K562 (cell line): ENCODE measurements around the gene TXNIP. TPM values are rescaled to one million over a fixed set of nuclear protein-coding genes. Genes with fewer than 3 reads are reported as not detected.

Experiments used
- ATAC-seq: fragments of 200-7000 bp; cut with Tn5 transposase; 3 replicates; pipeline ENCODE4 v1.9.1; 2020; ENCODE audit warnings: moderate library complexity
- BruUV-seq: library from RNA; stranded (reverse); fragments of 400-500 nt; replicated peaks from 2 replicates; lab custom pipeline; 2021; lab: Mats Ljungman, UMichigan
- CTCF ChIA-PET: fragments of 300-600 bp; formaldehyde crosslinking; extraction: SDS; loops from one replicate; lab custom pipeline; 2021; ENCODE audit warnings: low intra/inter-chr PET ratio; lab: Yijun Ruan, JAX
- POLR2A ChIA-PET: fragments of 300-600, 350-650 bp; sonication (Branson Sonifier 250); formaldehyde crosslinking; extraction: SDS; loops from one replicate; lab custom pipeline; 2021; ENCODE audit warnings: antibody characterized with exemption, inconsistent platforms; lab: Yijun Ruan, JAX
- DNase-seq, 4 experiments: peaks; one replicate each; pipeline versions ENCODE4 v3.0.0 to v3.0.0-alpha.2; 2011 to 2018; ENCODE audit warnings: low spot score in 3 of 4, mixed read lengths in 3 of 4; ENCODE audit errors: extremely low read depth in 1 of 4
- FAIRE-seq: peaks from 2 replicates; lab custom pipeline; 2011; peaks lifted over from hg19 to GRCh38; lab: Jason Lieb, UNC
- H2AFZ ChIP-seq: 2 replicates; pipeline ENCODE4 v1.6.0; 2011; ENCODE audit warnings: low read depth, low read length, control low read depth, inconsistent platforms
- H3K27ac ChIP-seq: fragments of 200-600 bp; 3 replicates; pipeline ENCODE4 v1.8.0; 2011; ENCODE audit warnings: low read depth, mild to moderate bottlenecking, control low read depth, inconsistent platforms, low read length, moderate library complexity, mixed read lengths; ENCODE audit errors: extremely low read depth
- H3K27me3 ChIP-seq, 2 experiments: fragments of 300-600 bp in 1 of 2; 2 replicates in 1 of 2; 3 replicates in 1 of 2; pipeline versions ENCODE4 v1.6.0 to v1.8.0; 2011; ENCODE audit warnings: inconsistent platforms in 2 of 2, low read length in 2 of 2, mild to moderate bottlenecking in 1 of 2, mixed read lengths in 1 of 2, moderate library complexity in 1 of 2; ENCODE audit not compliant: control insufficient read depth in 2 of 2, insufficient read depth in 2 of 2
- H3K36me3 ChIP-seq: fragments of 300-600 bp; 3 replicates; pipeline ENCODE4 v1.8.0; 2011; ENCODE audit warnings: mild to moderate bottlenecking, low read length, inconsistent platforms; ENCODE audit not compliant: control insufficient read depth, insufficient read depth
- H3K4me1 ChIP-seq, 2 experiments: fragments of 200-600 bp in 1 of 2; replicated peaks in 1 of 2; 2 replicates in 1 of 2; 3 replicates in 1 of 2; pipeline versions ENCODE4 v1.5.1 to v1.8.0; 2011; ENCODE audit warnings: inconsistent platforms in 2 of 2, low read length in 2 of 2, mild to moderate bottlenecking in 1 of 2, mixed read lengths in 1 of 2, moderate library complexity in 1 of 2; ENCODE audit not compliant: control insufficient read depth in 2 of 2, insufficient read depth in 2 of 2
- H3K4me2 ChIP-seq: 2 replicates; pipeline ENCODE4 v1.6.1; 2011; ENCODE audit warnings: low read length, control low read depth, inconsistent platforms, mixed read lengths; ENCODE audit not compliant: insufficient read depth
- H3K4me3 ChIP-seq: fragments of 200-600 bp; sonication (generic), shearing (Covaris generic); 2 replicates; pipeline ENCODE4 v1.5.1; 2016; ENCODE audit warnings: control low read depth, inconsistent platforms
- H3K79me2 ChIP-seq: fragments of 200-600 bp; 3 replicates; pipeline ENCODE4 v1.8.0; 2011; ENCODE audit warnings: low read length, inconsistent platforms; ENCODE audit not compliant: control insufficient read depth, insufficient read depth
- H3K9ac ChIP-seq, 2 experiments: 2 replicates each; pipeline versions ENCODE4 v1.6.0 to v1.6.1; 2011; ENCODE audit warnings: low read depth in 2 of 2, low read length in 2 of 2, control low read depth in 1 of 2, inconsistent platforms in 1 of 2, mild to moderate bottlenecking in 1 of 2, mixed read lengths in 1 of 2; ENCODE audit not compliant: insufficient read depth in 1 of 2
- H3K9me1 ChIP-seq: one replicate; pipeline ENCODE4 v1.6.0; 2011; ENCODE audit warnings: inconsistent platforms, mild to moderate bottlenecking, low read length, moderate library complexity; ENCODE audit not compliant: control insufficient read depth, insufficient read depth
- H3K9me3 ChIP-seq: replicated peaks from 2 replicates; pipeline ENCODE4 v1.5.1; 2011; ENCODE audit warnings: low read depth, low read length, inconsistent platforms; ENCODE audit not compliant: control insufficient read depth, insufficient read depth
- H4K20me1 ChIP-seq: replicated peaks from 2 replicates; pipeline ENCODE4 v1.6.1; 2011; ENCODE audit warnings: low read length, inconsistent platforms, mixed read lengths; ENCODE audit not compliant: control insufficient read depth, insufficient read depth
- BMI1 ChIP-seq: fragments of 150-350 bp; IDR thresholded peaks from 2 replicates; pipeline ENCODE4 v1.6.1; 2014; ENCODE audit warnings: low read length
- CEBPG ChIP-seq, 3 experiments: fragments of 200-800 bp in 1 of 3; sonication (Bioruptor generic) in 1 of 3; sonication (generic) in 1 of 3; formaldehyde crosslinking in 1 of 3; IDR thresholded peaks in 2 of 3; conservative IDR thresholded peaks in 1 of 3; 2 replicates each; pipeline versions ENCODE4 v1.6.1 to v1.8.0; 2016 to 2022; ENCODE audit warnings: missing compliant biosample characterization in 2 of 3, missing genetic modification characterization in 2 of 3, mild to moderate bottlenecking in 1 of 3, missing genetic modification reagents in 1 of 3
- DIDO1 ChIP-seq: fragments of 450-650 bp; IDR thresholded peaks from 2 replicates; pipeline ENCODE4 v1.6.1; 2016; ENCODE audit warnings: low read depth, missing biosample characterization, missing genetic modification characterization
- DMBX1 ChIP-seq: fragments of 250-450 bp; sonication (Bioruptor Pico); IDR thresholded peaks from 2 replicates; pipeline ENCODE4 v1.8.0; 2022; ENCODE audit warnings: inconsistent platforms, mild to moderate bottlenecking, moderate library complexity, borderline replicate concordance
- ERF ChIP-seq: fragments of 450-650 bp; formaldehyde crosslinking; IDR thresholded peaks from 2 replicates; pipeline ENCODE4 v1.4.0; 2020; ENCODE audit warnings: mild to moderate bottlenecking, mixed read lengths
- FOXA3 ChIP-seq, 2 experiments: fragments of 450-650 bp in 1 of 2; sonication (generic) in 1 of 2; formaldehyde crosslinking; IDR thresholded peaks in 1 of 2; conservative IDR thresholded peaks in 1 of 2; 2 replicates each; pipeline versions ENCODE4 v1.4.0 to v1.8.0; 2020 to 2022; ENCODE audit warnings: mild to moderate bottlenecking in 2 of 2, missing genetic modification reagents in 1 of 2
- FOXJ3 ChIP-seq: sonication (generic); formaldehyde crosslinking; IDR thresholded peaks from 2 replicates; pipeline ENCODE4 v1.4.0; 2020; ENCODE audit warnings: mild to moderate bottlenecking, missing genetic modification reagents
- GABPB1 ChIP-seq: sonication (generic); formaldehyde crosslinking; IDR thresholded peaks from 2 replicates; pipeline ENCODE4 v1.8.0; 2022; ENCODE audit warnings: mild to moderate bottlenecking, missing genetic modification reagents
- PCBP2 ChIP-seq: fragments of 200-400 bp; formaldehyde crosslinking; IDR thresholded peaks from 2 replicates; pipeline ENCODE4 v1.6.1; 2018; ENCODE audit warnings: low read length, low read depth, mild to moderate bottlenecking, moderate library complexity; ENCODE audit not compliant: poor library complexity, severe bottlenecking
- RCOR1 ChIP-seq, 2 experiments: IDR thresholded peaks; 2 replicates each; pipeline ENCODE4 v1.6.1; 2012; ENCODE audit warnings: low read depth in 2 of 2, low read length in 2 of 2, borderline replicate concordance in 1 of 2, improper control_type of control experiment in 1 of 2
- ZC3H4 ChIP-seq: sonication (generic); formaldehyde crosslinking; IDR thresholded peaks from 2 replicates; pipeline ENCODE4 v1.9.0; 2021; ENCODE audit warnings: missing genetic modification reagents, borderline replicate concordance
- ZNF431 ChIP-seq: sonication (generic); formaldehyde crosslinking; IDR thresholded peaks from 2 replicates; pipeline ENCODE4 v1.8.0; 2022; ENCODE audit warnings: mild to moderate bottlenecking, missing genetic modification reagents
- ZNF830 ChIP-seq: fragments of 250-450 bp; sonication (Bioruptor Pico); IDR thresholded peaks from 2 replicates; pipeline ENCODE4 v1.5.0; 2021; ENCODE audit warnings: mild to moderate bottlenecking
- WGBS: fragments of 100-300 bp; shearing (Covaris generic); methylation state at CpG from one replicate; pipeline ENCODE4 v1.1.6; 2016; ENCODE audit warnings: low coverage, mixed read lengths; ENCODE audit not compliant: insufficient coverage; ENCODE audit errors: missing lambda C conversion rate; 5-methylcytosine and 5-hydroxymethylcytosine counted together
- in situ Hi-C: fragments of 300-500 bp; cut with MboI; formaldehyde crosslinking; loops from 4 replicates; pipeline ENCODE4 v1.15.0; 2018; ENCODE audit warnings: inconsistent platforms, mixed read lengths
- intact Hi-C: fragments of 100-400 bp; cut with micrococcal nuclease; formaldehyde crosslinking; loops from 2 replicates; pipeline ENCODE4 v1.14.2; 2022
- polyA plus RNA-seq, 8 experiments: library from polyadenylated mRNA; depleted of rRNA in 4 of 8; stranded (reverse) in 5 of 8; unstranded in 3 of 8; fragments of >200 nt; fragmentation: Nextera tagmentation in 2 of 8; fragmentation: Illumina TruSeq in 1 of 8; extraction: Ambion mirVana in 2 of 8; extraction: Trizol in 1 of 8; gene quantifications; 2 replicates each; pipeline versions ENCODE4 v1.2.1 to v1.2.3, GENCODE V29; 2011 to 2014; ENCODE audit warnings: inconsistent platforms in 1 of 8, missing spikeins in 1 of 8
- total RNA-seq, 7 experiments: library from RNA; depleted of rRNA in 6 of 7; stranded (reverse); fragments of >200 nt in 6 of 7; fragmentation: Illumina TruSeq in 2 of 7; extraction: Trizol in 2 of 7; gene quantifications; 2 replicates each; pipeline versions ENCODE4 v1.2.1 to v1.2.3, GENCODE V29; 2011 to 2021; ENCODE audit warnings: low replicate concordance in 1 of 7
- TF ChIP-seq, protein P1 (sequence below): sonication (generic); formaldehyde crosslinking; IDR thresholded peaks from 2 replicates; pipeline ENCODE4 v1.8.0; 2023; ENCODE audit warnings: mild to moderate bottlenecking, missing genetic modification reagents
- TF ChIP-seq, protein P2 (sequence below): fragments of 200-800 bp; sonication (Bioruptor generic); IDR thresholded peaks from 2 replicates; pipeline ENCODE4 v1.6.1; 2017; ENCODE audit warnings: missing genetic modification characterization, missing compliant biosample characterization

TXNIP gene
- total and polyA plus RNA-seq, 9 of the 15 experiments (the other 6 are each of a cell fraction or from before 2014, with no cell fraction given) = 120 to 499 (median 257) TPM

DNA sequence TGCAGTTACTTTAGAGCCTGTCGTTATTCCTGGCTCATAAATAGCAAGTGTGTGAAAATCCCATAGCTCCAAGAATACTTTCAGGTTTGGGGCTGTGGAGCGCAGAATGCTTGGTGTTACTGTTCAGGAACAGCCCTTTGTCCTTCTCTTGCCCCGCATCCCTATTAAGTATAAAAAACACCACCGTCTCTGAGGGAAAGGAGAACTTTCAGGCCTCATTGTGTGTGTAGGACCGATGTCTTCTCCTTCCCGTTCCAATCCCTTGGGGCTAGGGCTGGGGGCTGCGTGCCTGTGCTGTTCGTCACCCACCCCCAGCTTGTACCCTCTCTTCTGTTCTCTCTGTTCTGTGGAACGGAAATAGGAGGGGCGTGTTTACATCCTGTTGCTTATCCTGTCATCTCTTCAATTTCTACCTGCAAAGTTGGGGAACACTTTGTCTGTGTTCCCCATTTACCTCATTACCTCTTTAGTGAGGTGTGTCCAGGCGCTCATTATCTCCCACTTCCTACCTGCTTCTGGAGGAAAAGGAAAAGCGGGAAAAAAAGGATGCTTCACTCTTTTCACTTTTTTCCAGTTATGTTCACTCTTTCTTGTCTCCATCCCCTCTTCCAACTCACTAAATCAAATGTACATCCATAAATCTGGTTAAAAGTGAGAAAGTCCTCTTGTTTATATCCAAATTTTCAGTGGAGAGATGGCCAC lies 788 bp upstream of the TXNIP start:
- WGBS = 8% methylated on average over 10 of the region's 12 CpGs
- DNase-seq (peak in 3 of 4 experiments; percentile 21 to 71 (median 62)), FAIRE-seq (no peak), ATAC-seq (peak; percentile 35)
- peaks cover 14 to 29% of the 10 kb centered on the region in 2 experiments; a peak in 3 of 5 replicates for H3K4me1 ChIP-seq
- peak overlapping the region; percentile 99 for H3K27ac ChIP-seq
- H3K36me3 ChIP-seq = peaks cover 39% of the 10 kb centered on the region
- intact Hi-C loops (no loop called here), in situ Hi-C loops (no loop called here)
- H2AFZ ChIP-seq = peak overlapping the region; percentile 81
- H3K9me3 ChIP-seq = no peaks in the 10 kb centered on the region
- peak overlapping the region; percentile 94 to 100; a peak in 3 of 4 replicates for H3K9ac ChIP-seq
- H3K4me3 ChIP-seq = peak overlapping the region; percentile 85
- peaks cover 41% of the 10 kb centered on the region for H4K20me1 ChIP-seq
- ChIA-PET CTCF (interaction anchor here (1.4 kb wide), 1 partner anchor 10 kb away, joined by 4 read pairs; no protein-coding TSS in a partner anchor), POLR2A (interaction anchor here (0.8 to 14.0 kb wide), 7 partner anchors 9 to 70 kb away, joined by 3 to 320 read pairs (median 7); partner anchors contain the start of genes HJV and RBM8A)
- peaks cover 3% of the 10 kb centered on the region for H3K9me1 ChIP-seq
- H3K27me3 ChIP-seq = no peaks in the 10 kb centered on the region
- H3K4me2 ChIP-seq = peak overlapping the region; percentile 97
- BruUV-seq = TSS peak; percentile 97
- peaks cover 63% of the 10 kb centered on the region for H3K79me2 ChIP-seq
- TF ChIP-seq ZNF830 (CRISPR knock-in tag) (0 out of 2 replicates have a peak, but pooled peaks have one; percentile 43), ZNF431 (no peak), PCBP2 (no peak), ERF (peak; percentile 55; the same call in 1 of the 2 replicates), FOXJ3 (CRISPR knock-in tag) (no peak), RCOR1 (IDR thresholded peaks at IDR 0.05; ENCODE audit: borderline replicate concordance in 1 of 2, low read depth in 2 of 2, low read length in 2 of 2) (peak in 1 of 2 experiments; percentile 17; a peak in 2 of 4 replicates), GABPB1 (no peak), BMI1 (no peak), ZC3H4 (CRISPR knock-in tag) (no peak), CEBPG (CRISPR knock-in tag; IDR thresholded peaks at IDR 0.05) (no peak), CEBPG (tag; conservative IDR thresholded peaks at IDR 0.05 in 1 of 2, IDR thresholded peaks at IDR 0.05 in 1 of 2) (no peak), DMBX1 (no peak), FOXA3 (CRISPR knock-in tag; conservative IDR thresholded peaks at IDR 0.05 in 1 of 2, IDR thresholded peaks at IDR 0.05 in 1 of 2) (peak in 1 of 2 experiments; percentile 52; a peak in 2 of 4 replicates), DIDO1 (tag) (no peak)
- TF ChIP-seq, protein P1, sequence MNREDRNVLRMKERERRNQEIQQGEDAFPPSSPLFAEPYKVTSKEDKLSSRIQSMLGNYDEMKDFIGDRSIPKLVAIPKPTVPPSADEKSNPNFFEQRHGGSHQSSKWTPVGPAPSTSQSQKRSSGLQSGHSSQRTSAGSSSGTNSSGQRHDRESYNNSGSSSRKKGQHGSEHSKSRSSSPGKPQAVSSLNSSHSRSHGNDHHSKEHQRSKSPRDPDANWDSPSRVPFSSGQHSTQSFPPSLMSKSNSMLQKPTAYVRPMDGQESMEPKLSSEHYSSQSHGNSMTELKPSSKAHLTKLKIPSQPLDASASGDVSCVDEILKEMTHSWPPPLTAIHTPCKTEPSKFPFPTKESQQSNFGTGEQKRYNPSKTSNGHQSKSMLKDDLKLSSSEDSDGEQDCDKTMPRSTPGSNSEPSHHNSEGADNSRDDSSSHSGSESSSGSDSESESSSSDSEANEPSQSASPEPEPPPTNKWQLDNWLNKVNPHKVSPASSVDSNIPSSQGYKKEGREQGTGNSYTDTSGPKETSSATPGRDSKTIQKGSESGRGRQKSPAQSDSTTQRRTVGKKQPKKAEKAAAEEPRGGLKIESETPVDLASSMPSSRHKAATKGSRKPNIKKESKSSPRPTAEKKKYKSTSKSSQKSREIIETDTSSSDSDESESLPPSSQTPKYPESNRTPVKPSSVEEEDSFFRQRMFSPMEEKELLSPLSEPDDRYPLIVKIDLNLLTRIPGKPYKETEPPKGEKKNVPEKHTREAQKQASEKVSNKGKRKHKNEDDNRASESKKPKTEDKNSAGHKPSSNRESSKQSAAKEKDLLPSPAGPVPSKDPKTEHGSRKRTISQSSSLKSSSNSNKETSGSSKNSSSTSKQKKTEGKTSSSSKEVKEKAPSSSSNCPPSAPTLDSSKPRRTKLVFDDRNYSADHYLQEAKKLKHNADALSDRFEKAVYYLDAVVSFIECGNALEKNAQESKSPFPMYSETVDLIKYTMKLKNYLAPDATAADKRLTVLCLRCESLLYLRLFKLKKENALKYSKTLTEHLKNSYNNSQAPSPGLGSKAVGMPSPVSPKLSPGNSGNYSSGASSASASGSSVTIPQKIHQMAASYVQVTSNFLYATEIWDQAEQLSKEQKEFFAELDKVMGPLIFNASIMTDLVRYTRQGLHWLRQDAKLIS (CRISPR knock-in tag) = no peak
- TF ChIP-seq, protein P2, sequence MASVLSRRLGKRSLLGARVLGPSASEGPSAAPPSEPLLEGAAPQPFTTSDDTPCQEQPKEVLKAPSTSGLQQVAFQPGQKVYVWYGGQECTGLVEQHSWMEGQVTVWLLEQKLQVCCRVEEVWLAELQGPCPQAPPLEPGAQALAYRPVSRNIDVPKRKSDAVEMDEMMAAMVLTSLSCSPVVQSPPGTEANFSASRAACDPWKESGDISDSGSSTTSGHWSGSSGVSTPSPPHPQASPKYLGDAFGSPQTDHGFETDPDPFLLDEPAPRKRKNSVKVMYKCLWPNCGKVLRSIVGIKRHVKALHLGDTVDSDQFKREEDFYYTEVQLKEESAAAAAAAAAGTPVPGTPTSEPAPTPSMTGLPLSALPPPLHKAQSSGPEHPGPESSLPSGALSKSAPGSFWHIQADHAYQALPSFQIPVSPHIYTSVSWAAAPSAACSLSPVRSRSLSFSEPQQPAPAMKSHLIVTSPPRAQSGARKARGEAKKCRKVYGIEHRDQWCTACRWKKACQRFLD (CRISPR knock-in tag) = no peak
